Body of pancreas (tissue), 4 donors: ENCODE measurements around the gene GALNT7. TPM values are rescaled to one million over a fixed set of nuclear protein-coding genes. Genes with fewer than 3 reads are reported as not detected.

Experiments used
- ATAC-seq: fragments of 150-250 bp; one replicate; pipeline ENCODE4 v1.9.1; 2016
- DNase-seq, 4 donors: peaks; one replicate each; pipeline ENCODE4 v3.0.0-alpha.2; 2019
- H3K27ac ChIP-seq, 4 donors: fragments of 200-600 bp; sonication (generic); 1 replicate in 3 of 4; 2 replicates in 1 of 4; pipeline versions ENCODE4 v1.5.1 to v1.6.1; 2016 to 2019; ENCODE audit warnings: mild to moderate bottlenecking in 1 of 4, mixed read lengths in 1 of 4, moderate library complexity in 1 of 4
- H3K27me3 ChIP-seq, 2 donors: fragments of 200-600 bp; sonication (generic); one replicate each; pipeline ENCODE4 v1.6.0; 2016; ENCODE audit warnings: mild to moderate bottlenecking in 1 of 2
- H3K36me3 ChIP-seq, 2 donors: fragments of 200-600 bp; sonication (generic); replicated peaks in 1 of 2; 2 replicates each; pipeline ENCODE4 v1.5.1; 2016; ENCODE audit warnings: low read depth in 2 of 2; ENCODE audit not compliant: insufficient read depth in 1 of 2
- H3K4me1 ChIP-seq: fragments of 200-600 bp; sonication (generic); one replicate; pipeline ENCODE4 v1.6.0; 2016
- H3K4me3 ChIP-seq, 2 donors: fragments of 200-600 bp; sonication (generic); 1 replicate in 1 of 2; 2 replicates in 1 of 2; pipeline ENCODE4 v1.5.1; 2016 to 2019
- H3K9me3 ChIP-seq, 3 donors: fragments of 200-600 bp; sonication (generic); 1 replicate in 2 of 3; 2 replicates in 1 of 3; pipeline ENCODE4 v1.5.1; 2016
- CTCF ChIP-seq, 7 experiments: fragments of 450-650 bp in 4 of 7; fragments of 200-600 bp in 3 of 7; sonication (generic) in 3 of 7; IDR thresholded peaks; one replicate each; pipeline ENCODE4 v1.5.1; 2016 to 2019; ENCODE audit warnings: antibody characterized with exemption in 7 of 7
- POLR2A ChIP-seq, 3 donors: fragments of 450-650 bp; IDR thresholded peaks; one replicate each; pipeline ENCODE4 v1.6.1; 2016; ENCODE audit warnings: antibody characterized with exemption in 3 of 3, mild to moderate bottlenecking in 2 of 3
- WGBS, 2 donors: methylation state at CpG; one replicate each; pipeline ENCODE4 v1.1.5; 2017; 5-methylcytosine and 5-hydroxymethylcytosine counted together
- intact Hi-C: fragments of 100-400 bp; cut with DNase I; formaldehyde crosslinking; loops from one replicate; pipeline ENCODE4 v1.15.1; 2023
- total RNA-seq, 2 donors: library from RNA; depleted of rRNA; stranded (reverse); fragments of >200 nt; gene quantifications; one replicate each; pipeline ENCODE4 v1.1.0, GENCODE V29; 2016

GALNT7 gene
- total RNA-seq, 2 donors from 2014 or later = 20.4 to 32.4 TPM

- no peak for DNase-seq
- WGBS, 2 donors = 89 to 98% methylated on average over 3 of the region's 3 CpGs
- no peak for TF ChIP-seq POLR2A (IDR thresholded peaks at IDR 0.05)
- TF ChIP-seq CTCF (IDR thresholded peaks at IDR 0.05) = no peak
- Histone ChIP-seq H3K27me3 (no peaks in the 10 kb centered on the region), H3K27ac (no peak overlapping the region), H3K4me3 (no peak overlapping the region), H3K36me3 (no peaks in the 10 kb centered on the region), H3K4me1 (peaks cover 18% of the 10 kb centered on the region), H3K9me3 (no peaks in the 10 kb centered on the region)
- ATAC-seq = no peak
- intact Hi-C loops = no loop called here
These were observed 74.0 kb downstream of the GALNT7 start for GRCh38 chr4:173242466-173243250.

- no peak overlapping the region for H3K27ac ChIP-seq
- no peaks in the 10 kb centered on the region for H3K27me3 ChIP-seq
- H3K4me3 ChIP-seq = no peak overlapping the region
- peaks cover 24% of the 10 kb centered on the region for H3K4me1 ChIP-seq
- H3K9me3 ChIP-seq = no peaks in the 10 kb centered on the region
- intact Hi-C loops = no loop called here
- no peak for TF ChIP-seq POLR2A (IDR thresholded peaks at IDR 0.05)
- no peaks in the 10 kb centered on the region for H3K36me3 ChIP-seq
- 81 to 82% methylated on average over 3 of the region's 3 CpGs for WGBS, 2 donors
- no peak for DNase-seq
- no peak for ATAC-seq
These were observed 74.7 kb downstream of the GALNT7 start for GRCh38 chr4:173243321-173243720.

GRCh38 chr4:173243917-173244658 is 75.5 kb downstream of the GALNT7 start:
- Histone ChIP-seq H3K9me3 (no peaks in the 10 kb centered on the region), H3K27ac (peak overlapping the region in 1 of 4 donors; percentile 10), H3K27me3 (no peaks in the 10 kb centered on the region), H3K36me3 (no peaks in the 10 kb centered on the region), H3K4me1 (peaks cover 32% of the 10 kb centered on the region), H3K4me3 (no peak overlapping the region)
- TF ChIP-seq POLR2A (IDR thresholded peaks at IDR 0.05) (no peak), CTCF (IDR thresholded peaks at IDR 0.05) (no peak)
- DNase-seq = peak in 3 of 4 donors; percentile 28 to 56 (median 28)
- 45 to 54% methylated on average over 3 of the region's 3 CpGs for WGBS, 2 donors
- peak; percentile 70 for ATAC-seq
- intact Hi-C loops = no loop called here

GRCh38 chr4:173245952-173246351 is 77.3 kb downstream of the GALNT7 start:
- ATAC-seq = no peak
- DNase-seq = no peak
- no peak for TF ChIP-seq CTCF (IDR thresholded peaks at IDR 0.05)
- no peak for TF ChIP-seq POLR2A (IDR thresholded peaks at IDR 0.05)
- H3K27ac ChIP-seq = no peak overlapping the region
- H3K9me3 ChIP-seq = no peaks in the 10 kb centered on the region
- H3K4me3 ChIP-seq = no peak overlapping the region
- H3K36me3 ChIP-seq = no peaks in the 10 kb centered on the region
- intact Hi-C loops = no loop called here
- peaks cover 35% of the 10 kb centered on the region for H3K4me1 ChIP-seq
- no peaks in the 10 kb centered on the region for H3K27me3 ChIP-seq

- WGBS, 2 donors = 72 to 73% methylated on average over 3 of the region's 3 CpGs
- intact Hi-C loops = no loop called here
- TF ChIP-seq CTCF (IDR thresholded peaks at IDR 0.05) = no peak
- TF ChIP-seq POLR2A (IDR thresholded peaks at IDR 0.05) = no peak
- Histone ChIP-seq H3K4me1 (peaks cover 39% of the 10 kb centered on the region), H3K27me3 (no peaks in the 10 kb centered on the region), H3K27ac (peak overlapping the region in 1 of 4 donors; percentile 6), H3K36me3 (no peaks in the 10 kb centered on the region), H3K4me3 (no peak overlapping the region), H3K9me3 (no peaks in the 10 kb centered on the region)
- DNase-seq = no peak
- no peak for ATAC-seq
These were observed 78.1 kb downstream of the GALNT7 start for GRCh38 chr4:173246719-173247118.
